GM12878 (cell line): ENCODE measurements around the gene OLFML3. TPM values are rescaled to one million over a fixed set of nuclear protein-coding genes. Genes with fewer than 3 reads are reported as not detected.

ENCODE experiments used
- ATAC-seq: fragments of 200-7000 bp; cut with Tn5 transposase; 3 replicates; pipeline ENCODE4 v1.9.1; 2020; ENCODE audit warnings: mild to moderate bottlenecking, moderate library complexity
- BruUV-seq: library from RNA; stranded (reverse); fragments of 400-500 nt; replicated peaks from 2 replicates; lab custom pipeline; 2021; lab: Mats Ljungman, UMichigan
- CTCF ChIA-PET: fragments of 300-600 bp; sonication (Branson Sonifier 250); formaldehyde crosslinking; extraction: SDS; loops from one replicate; lab custom pipeline; 2021; ENCODE audit warnings: inconsistent platforms; lab: Yijun Ruan, JAX
- POLR2A ChIA-PET: fragments of 350-600 bp; formaldehyde crosslinking; extraction: SDS; loops from one replicate; lab custom pipeline; 2021; ENCODE audit warnings: inconsistent platforms; lab: Charles Lee
- RAD21 ChIA-PET: fragments of 300-600 bp; sonication (Branson Sonifier 250); formaldehyde crosslinking; loops from one replicate; lab custom pipeline; 2023; ENCODE audit warnings: antibody characterized with exemption; ENCODE audit not compliant: unreplicated experiment; lab: Charles Lee
- SMC1A ChIA-PET: fragments of 300-600 bp; sonication (Branson Sonifier 250); formaldehyde crosslinking; loops from one replicate; lab custom pipeline; 2023; ENCODE audit not compliant: unreplicated experiment, uncharacterized antibody; lab: Charles Lee
- DNase-seq: peaks from one replicate; pipeline ENCODE4 v3.0.0-alpha.2; 2011; ENCODE audit warnings: low read depth, low spot score
- FAIRE-seq: peaks from 3 replicates; lab custom pipeline; 2011; peaks lifted over from hg19 to GRCh38; lab: Jason Lieb, UNC
- H2AFZ ChIP-seq: 2 replicates; pipeline ENCODE4 v1.6.0; 2011; ENCODE audit warnings: low read depth, low read length, control low read depth; ENCODE audit not compliant: control insufficient read depth
- H3K27ac ChIP-seq: 2 replicates; pipeline ENCODE4 v1.5.1; 2011; ENCODE audit warnings: control low read depth; ENCODE audit not compliant: control insufficient read depth, insufficient read depth
- H3K27me3 ChIP-seq, 2 experiments: replicated peaks in 1 of 2; 2 replicates each; pipeline versions ENCODE4 v1.6.0 to v1.6.1; 2011; ENCODE audit warnings: low read length in 1 of 2; ENCODE audit not compliant: control insufficient read depth in 2 of 2, insufficient read depth in 2 of 2
- H3K36me3 ChIP-seq, 2 experiments: 2 replicates each; pipeline ENCODE4 v1.5.1; 2011; ENCODE audit warnings: low read length in 1 of 2; ENCODE audit not compliant: control insufficient read depth in 2 of 2, insufficient read depth in 2 of 2
- H3K4me1 ChIP-seq: 2 replicates; pipeline ENCODE4 v1.6.1; 2011; ENCODE audit warnings: mild to moderate bottlenecking, low read length, moderate library complexity, mixed read lengths; ENCODE audit not compliant: control insufficient read depth, insufficient read depth
- H3K4me2 ChIP-seq: 2 replicates; pipeline ENCODE4 v1.6.0; 2011; ENCODE audit warnings: control low read depth; ENCODE audit not compliant: control insufficient read depth, insufficient read depth
- H3K4me3 ChIP-seq: fragments of 200-600 bp; sonication (generic); 2 replicates; pipeline ENCODE4 v1.5.1; 2016
- H3K79me2 ChIP-seq: 2 replicates; pipeline ENCODE4 v1.6.0; 2011; ENCODE audit warnings: low read length; ENCODE audit not compliant: control insufficient read depth, insufficient read depth
- H3K9ac ChIP-seq: 2 replicates; pipeline ENCODE4 v1.8.0; 2011; ENCODE audit warnings: low read length, control low read depth, mixed read lengths; ENCODE audit not compliant: control insufficient read depth, insufficient read depth
- H3K9me3 ChIP-seq: replicated peaks from 3 replicates; pipeline ENCODE4 v1.5.1; 2011; ENCODE audit warnings: mild to moderate bottlenecking, low read length; ENCODE audit not compliant: control insufficient read depth, insufficient read depth
- H4K20me1 ChIP-seq: 2 replicates; pipeline ENCODE4 v1.6.0; 2011; ENCODE audit not compliant: control insufficient read depth, insufficient read depth
- ETV6 ChIP-seq, 2 experiments: fragments of 450-650 bp in 1 of 2; IDR thresholded peaks in 1 of 2; conservative IDR thresholded peaks in 1 of 2; 2 replicates each; pipeline ENCODE4 v1.6.1; 2014; ENCODE audit warnings: antibody characterized with exemption in 1 of 2, borderline replicate concordance in 1 of 2, low read depth in 1 of 2, mild to moderate bottlenecking in 1 of 2, moderate library complexity in 1 of 2
- IRF4 ChIP-seq: IDR thresholded peaks from 2 replicates; pipeline ENCODE4 v1.6.1; 2011; ENCODE audit warnings: low read depth, low read length
- NR2C1 ChIP-seq: fragments of 450-650 bp; IDR thresholded peaks from 2 replicates; pipeline ENCODE4 v1.6.1; 2017; ENCODE audit warnings: antibody characterized with exemption, mild to moderate bottlenecking, moderate library complexity
- NR2C2 ChIP-seq: IDR thresholded peaks from 2 replicates; pipeline ENCODE4 v1.6.1; 2011; ENCODE audit warnings: borderline replicate concordance, low read depth; ENCODE audit not compliant: control insufficient read depth, insufficient read length
- REST ChIP-seq: IDR thresholded peaks from 2 replicates; pipeline ENCODE4 v1.6.1; 2012; ENCODE audit warnings: mild to moderate bottlenecking, low read depth, low read length
- SUZ12 ChIP-seq: fragments of 200-600 bp; sonication (generic); IDR thresholded peaks from one replicate; pipeline ENCODE4 v1.6.1; 2018; ENCODE audit warnings: antibody characterized with exemption, mild to moderate bottlenecking; ENCODE audit not compliant: unreplicated experiment
- YBX1 ChIP-seq: fragments of 450-650 bp; IDR thresholded peaks from 2 replicates; pipeline ENCODE4 v1.6.1; 2016; ENCODE audit warnings: antibody characterized with exemption
- ZNF622 ChIP-seq: fragments of 450-650 bp; IDR thresholded peaks from 2 replicates; pipeline ENCODE4 v1.6.1; 2017; ENCODE audit warnings: mild to moderate bottlenecking, inconsistent platforms
- WGBS: methylation state at CpG from one replicate; pipeline ENCODE4 v1.1.6; 2016; ENCODE audit warnings: low lambda C conversion rate; ENCODE audit not compliant: insufficient replicate concordance, insufficient coverage; ENCODE audit errors: missing lambda C conversion rate; 5-methylcytosine and 5-hydroxymethylcytosine counted together
- in situ Hi-C: fragments of 300-500 bp; cut with MboI; formaldehyde crosslinking; loops from 9 replicates; pipeline ENCODE4 v1.14.3; 2018; ENCODE audit warnings: mixed read lengths
- intact Hi-C: fragments of 100-400 bp; cut with micrococcal nuclease; formaldehyde crosslinking; loops from one replicate; pipeline ENCODE4 v1.14.2; 2022; ENCODE audit not compliant: unreplicated experiment
- polyA plus RNA-seq, 11 experiments: library from polyadenylated mRNA; depleted of rRNA in 4 of 11; unstranded in 6 of 11; stranded (reverse) in 5 of 11; fragments of >200 nt; fragmentation: Nextera tagmentation in 4 of 11; fragmentation: Illumina TruSeq in 1 of 11; extraction: Ambion mirVana in 4 of 11; extraction: Trizol in 1 of 11; gene quantifications; 1 replicate in 1 of 11; 2 replicates in 10 of 11; pipeline versions ENCODE4 v1.2.1 to v1.2.3, GENCODE V29; 2011 to 2016; ENCODE audit warnings: inconsistent platforms in 2 of 11, missing spikeins in 2 of 11, low read depth in 1 of 11
- total RNA-seq, 4 experiments: library from RNA; depleted of rRNA in 3 of 4; stranded (reverse); fragments of >200 nt in 3 of 4; fragmentation: Illumina TruSeq in 1 of 4; extraction: Trizol in 1 of 4; gene quantifications; 2 replicates each; pipeline versions ENCODE4 v1.2.1 to v1.2.3, GENCODE V29; 2013 to 2021
- TF ChIP-seq, protein P1 (sequence below): fragments of 450-650 bp; IDR thresholded peaks from 2 replicates; pipeline ENCODE4 v1.6.1; 2017; ENCODE audit warnings: mild to moderate bottlenecking, moderate library complexity

Gene OLFML3
- total and polyA plus RNA-seq, 10 of the 15 experiments (the other 5 are each of a cell fraction or from before 2014, with no cell fraction given), result 0.03 TPM; not detected in 9

DNA sequence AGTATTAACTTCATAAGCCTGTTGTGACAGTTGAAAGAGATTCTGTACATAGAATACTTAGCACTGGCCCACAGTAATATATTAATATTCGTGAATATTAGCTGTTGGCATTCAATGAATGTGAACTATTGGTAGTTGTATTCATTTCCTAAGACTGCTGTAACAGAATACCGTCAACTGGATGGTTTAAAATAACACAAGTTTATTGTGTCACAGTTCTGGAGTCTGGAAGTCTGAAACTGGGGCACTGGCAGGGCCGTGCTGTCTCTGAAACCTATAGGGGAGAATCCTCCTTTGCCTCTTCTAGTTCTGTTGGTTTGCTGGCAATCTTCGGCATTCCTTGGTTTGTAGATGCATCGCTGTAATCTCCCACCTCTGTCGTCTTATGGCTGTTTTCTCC is 47.5 kb downstream of the OLFML3 start:
- ATAC-seq (no peak), DNase-seq (no peak)
- Histone ChIP-seq H3K9me3 (no peaks in the 10 kb centered on the region), H3K4me3 (no peak overlapping the region), H3K79me2 (no peaks in the 10 kb centered on the region), H3K4me1 (no peaks in the 10 kb centered on the region), H4K20me1 (no peaks in the 10 kb centered on the region), H2AFZ (no peak overlapping the region)
- 28% methylated on average over 5 of the region's 6 CpGs for WGBS
- in situ Hi-C loops, result no loop called here
- ChIA-PET CTCF (no interaction called here), POLR2A (no interaction called here), RAD21 (no interaction called here)
- intact Hi-C loops, result no loop called here
- TF ChIP-seq YBX1 (no peak), NR2C1 (no peak), IRF4 (no peak), ZNF622 (no peak), ETV6 (conservative IDR thresholded peaks at IDR 0.05 in 1 of 2, IDR thresholded peaks at IDR 0.05 in 1 of 2; ENCODE audit: borderline replicate concordance in 1 of 2, low read depth in 1 of 2) (no peak), REST (no peak), NR2C2 (no peak), SUZ12 (no peak)
- TF ChIP-seq, protein P1, sequence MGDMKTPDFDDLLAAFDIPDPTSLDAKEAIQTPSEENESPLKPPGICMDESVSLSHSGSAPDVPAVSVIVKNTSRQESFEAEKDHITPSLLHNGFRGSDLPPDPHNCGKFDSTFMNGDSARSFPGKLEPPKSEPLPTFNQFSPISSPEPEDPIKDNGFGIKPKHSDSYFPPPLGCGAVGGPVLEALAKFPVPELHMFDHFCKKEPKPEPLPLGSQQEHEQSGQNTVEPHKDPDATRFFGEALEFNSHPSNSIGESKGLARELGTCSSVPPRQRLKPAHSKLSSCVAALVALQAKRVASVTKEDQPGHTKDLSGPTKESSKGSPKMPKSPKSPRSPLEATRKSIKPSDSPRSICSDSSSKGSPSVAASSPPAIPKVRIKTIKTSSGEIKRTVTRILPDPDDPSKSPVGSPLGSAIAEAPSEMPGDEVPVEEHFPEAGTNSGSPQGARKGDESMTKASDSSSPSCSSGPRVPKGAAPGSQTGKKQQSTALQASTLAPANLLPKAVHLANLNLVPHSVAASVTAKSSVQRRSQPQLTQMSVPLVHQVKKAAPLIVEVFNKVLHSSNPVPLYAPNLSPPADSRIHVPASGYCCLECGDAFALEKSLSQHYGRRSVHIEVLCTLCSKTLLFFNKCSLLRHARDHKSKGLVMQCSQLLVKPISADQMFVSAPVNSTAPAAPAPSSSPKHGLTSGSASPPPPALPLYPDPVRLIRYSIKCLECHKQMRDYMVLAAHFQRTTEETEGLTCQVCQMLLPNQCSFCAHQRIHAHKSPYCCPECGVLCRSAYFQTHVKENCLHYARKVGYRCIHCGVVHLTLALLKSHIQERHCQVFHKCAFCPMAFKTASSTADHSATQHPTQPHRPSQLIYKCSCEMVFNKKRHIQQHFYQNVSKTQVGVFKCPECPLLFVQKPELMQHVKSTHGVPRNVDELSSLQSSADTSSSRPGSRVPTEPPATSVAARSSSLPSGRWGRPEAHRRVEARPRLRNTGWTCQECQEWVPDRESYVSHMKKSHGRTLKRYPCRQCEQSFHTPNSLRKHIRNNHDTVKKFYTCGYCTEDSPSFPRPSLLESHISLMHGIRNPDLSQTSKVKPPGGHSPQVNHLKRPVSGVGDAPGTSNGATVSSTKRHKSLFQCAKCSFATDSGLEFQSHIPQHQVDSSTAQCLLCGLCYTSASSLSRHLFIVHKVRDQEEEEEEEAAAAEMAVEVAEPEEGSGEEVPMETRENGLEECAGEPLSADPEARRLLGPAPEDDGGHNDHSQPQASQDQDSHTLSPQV, result no peak
- TF ChIP-seq, all 136 proteins: peak for 0
- Histone ChIP-seq H3K27me3 (no peaks in the 10 kb centered on the region; a peak in 4 of 4 replicates), H3K9ac (no peak overlapping the region), H3K4me2 (no peak overlapping the region), H3K27ac (no peak overlapping the region), H3K36me3 (no peaks in the 10 kb centered on the region)
- no peak for FAIRE-seq
- no TSS peak for BruUV-seq
- SMC1A ChIA-PET, result interaction anchor here (1.4 kb wide), 1 partner anchor 12 kb away, joined by 3 read pairs; no protein-coding TSS in a partner anchor
